ENCODE results near the gene MAG.

GRCh38 chr19:35293808-35294207 lies 1.8 kb downstream of the MAG start:
- TF ChIP-seq NR2F2 (IDR thresholded peaks at IDR 0.05; ENCODE audit: borderline replicate concordance, low read depth) (no peak), NFYB (CRISPR knock-in tag; IDR thresholded peaks at IDR 0.05) (no peak), POLR2A (IDR thresholded peaks at IDR 0.05; ENCODE audit: insufficient read depth in 1 of 2, low read depth in 2 of 2, low read length in 2 of 2) (no peak), DNMT1 (CRISPR knock-in tag; IDR thresholded peaks at IDR 0.05) (no peak), MAX (IDR thresholded peaks at IDR 0.05) (no peak), ZNF547 (CRISPR knock-in tag; IDR thresholded peaks at IDR 0.05) (no peak), BCLAF1 (IDR thresholded peaks at IDR 0.05) (no peak), NFIB (CRISPR knock-in tag; IDR thresholded peaks at IDR 0.05; ENCODE audit: borderline replicate concordance) (no peak), MYNN (CRISPR knock-in tag; IDR thresholded peaks at IDR 0.05; ENCODE audit: low read depth) (no peak), ZNF333 (CRISPR knock-in tag; IDR thresholded peaks at IDR 0.05; ENCODE audit: borderline replicate concordance) (no peak), HMGXB4 (CRISPR knock-in tag; IDR thresholded peaks at IDR 0.05; ENCODE audit: borderline replicate concordance in 1 of 2, low read depth in 1 of 2) (no peak), ETS1 (CRISPR knock-in tag; IDR thresholded peaks at IDR 0.05) (no peak), CTCF (CRISPR knock-in tag; IDR thresholded peaks at IDR 0.05) (no peak), REST (IDR thresholded peaks at IDR 0.05; ENCODE audit: borderline replicate concordance in 1 of 2, low read depth in 1 of 2, low read length in 2 of 2) (no peak)
